Measurements from ENCODE around the gene SEMA6D. TPM values are rescaled to one million over a fixed set of nuclear protein-coding genes. Genes with fewer than 3 reads are reported as not detected.

The SEMA6D gene
- total and polyA plus RNA-seq, 2 experiments from 2014 or later, result 18.9 to 34.1 TPM

DNA sequence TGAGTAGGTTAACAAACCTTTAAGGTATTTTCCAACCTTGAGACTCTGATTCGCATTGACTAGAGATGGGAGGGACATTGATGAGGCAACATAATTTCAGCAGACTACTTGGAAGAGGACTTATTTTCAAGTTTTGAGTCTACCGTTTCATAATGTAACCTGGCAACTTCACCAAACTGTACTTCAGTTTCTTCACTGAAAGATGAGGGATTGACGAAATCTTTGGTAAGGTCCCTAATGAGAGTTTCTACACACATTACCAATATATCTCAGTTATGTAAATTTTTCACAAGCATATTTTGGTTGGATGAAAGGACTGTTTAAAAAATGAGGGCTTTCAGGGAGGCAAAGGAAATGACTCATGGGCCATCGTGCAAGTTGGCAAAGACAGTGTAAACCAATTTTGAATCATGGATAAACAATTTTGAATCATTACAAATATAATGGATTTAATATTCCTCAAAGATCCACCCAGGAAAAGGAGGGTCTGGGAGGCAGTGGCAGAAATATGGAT, 28.7 kb upstream of the SEMA6D start:
- Histone ChIP-seq H3K36me3 (replicated peaks; ENCODE audit: insufficient read depth, low read depth) (no peaks in the 10 kb centered on the region), H3K79me2 (no peaks in the 10 kb centered on the region), H3K4me3 (no peak overlapping the region), H3K4me1 (ENCODE audit: insufficient read depth) (no peaks in the 10 kb centered on the region), H3K9me3 (ENCODE audit: low read depth) (no peaks in the 10 kb centered on the region), H3K27me3 (no peaks in the 10 kb centered on the region), H3K27ac (no peak overlapping the region), H2AFZ (no peak overlapping the region), H3K9me2 (replicated peaks; ENCODE audit: insufficient read depth) (no peaks in the 10 kb centered on the region), H3K4me2 (no peak overlapping the region), H4K20me1 (ENCODE audit: insufficient read depth, poor library complexity, severe bottlenecking) (no peaks in the 10 kb centered on the region)
- DNase-seq (ENCODE audit: low spot score), result no peak
- TF ChIP-seq EZH2 (IDR thresholded peaks at IDR 0.05; ENCODE audit: borderline replicate concordance), result no peak
- TF ChIP-seq, protein P1, sequence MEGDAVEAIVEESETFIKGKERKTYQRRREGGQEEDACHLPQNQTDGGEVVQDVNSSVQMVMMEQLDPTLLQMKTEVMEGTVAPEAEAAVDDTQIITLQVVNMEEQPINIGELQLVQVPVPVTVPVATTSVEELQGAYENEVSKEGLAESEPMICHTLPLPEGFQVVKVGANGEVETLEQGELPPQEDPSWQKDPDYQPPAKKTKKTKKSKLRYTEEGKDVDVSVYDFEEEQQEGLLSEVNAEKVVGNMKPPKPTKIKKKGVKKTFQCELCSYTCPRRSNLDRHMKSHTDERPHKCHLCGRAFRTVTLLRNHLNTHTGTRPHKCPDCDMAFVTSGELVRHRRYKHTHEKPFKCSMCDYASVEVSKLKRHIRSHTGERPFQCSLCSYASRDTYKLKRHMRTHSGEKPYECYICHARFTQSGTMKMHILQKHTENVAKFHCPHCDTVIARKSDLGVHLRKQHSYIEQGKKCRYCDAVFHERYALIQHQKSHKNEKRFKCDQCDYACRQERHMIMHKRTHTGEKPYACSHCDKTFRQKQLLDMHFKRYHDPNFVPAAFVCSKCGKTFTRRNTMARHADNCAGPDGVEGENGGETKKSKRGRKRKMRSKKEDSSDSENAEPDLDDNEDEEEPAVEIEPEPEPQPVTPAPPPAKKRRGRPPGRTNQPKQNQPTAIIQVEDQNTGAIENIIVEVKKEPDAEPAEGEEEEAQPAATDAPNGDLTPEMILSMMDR (IDR thresholded peaks at IDR 0.05; ENCODE audit: poor library complexity), result no peak
- TF ChIP-seq EZH2phosphoT487 (IDR thresholded peaks at IDR 0.05; ENCODE audit: low read depth, severe bottlenecking, unreplicated experiment), result no peak
- 91% methylated on average over 4 of the region's 4 CpGs for WGBS (ENCODE audit: low lambda C conversion rate, missing lambda C conversion rate)

DNA sequence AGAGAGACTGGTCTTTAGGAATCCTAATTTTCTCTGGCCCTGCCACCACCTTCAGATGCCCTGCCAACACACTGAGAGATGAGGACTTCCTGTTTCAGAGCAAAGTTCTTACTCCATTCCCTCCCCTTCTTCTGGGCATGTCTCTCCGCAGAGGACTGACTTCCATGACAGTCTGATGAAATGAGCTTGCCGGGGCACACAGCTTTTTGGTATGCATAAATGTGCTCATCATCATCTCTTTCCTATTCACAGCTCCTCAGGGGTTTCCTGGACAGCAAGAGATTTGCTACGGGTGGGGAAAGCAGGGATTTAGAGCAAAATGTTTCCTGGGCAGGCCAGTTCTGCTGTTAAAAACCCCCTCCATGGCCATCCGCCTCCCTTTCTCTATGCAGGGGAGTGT, 27.6 kb upstream of the SEMA6D start:
- Histone ChIP-seq H3K9me3 (ENCODE audit: low read depth) (no peaks in the 10 kb centered on the region), H3K9me2 (replicated peaks; ENCODE audit: insufficient read depth) (no peaks in the 10 kb centered on the region), H3K79me2 (no peaks in the 10 kb centered on the region), H3K4me2 (no peak overlapping the region), H3K36me3 (replicated peaks; ENCODE audit: insufficient read depth, low read depth) (no peaks in the 10 kb centered on the region), H3K4me1 (ENCODE audit: insufficient read depth) (no peaks in the 10 kb centered on the region), H3K4me3 (no peak overlapping the region), H3K27ac (no peak overlapping the region), H2AFZ (no peak overlapping the region), H4K20me1 (ENCODE audit: insufficient read depth, poor library complexity, severe bottlenecking) (no peaks in the 10 kb centered on the region), H3K27me3 (no peaks in the 10 kb centered on the region)
- no peak for TF ChIP-seq EZH2phosphoT487 (IDR thresholded peaks at IDR 0.05; ENCODE audit: low read depth, severe bottlenecking, unreplicated experiment)
- no peak for TF ChIP-seq EZH2 (IDR thresholded peaks at IDR 0.05; ENCODE audit: borderline replicate concordance)
- TF ChIP-seq, protein P1 (IDR thresholded peaks at IDR 0.05; ENCODE audit: poor library complexity), result no peak
- DNase-seq (ENCODE audit: low spot score), result no peak
- 85% methylated on average over 4 of the region's 4 CpGs for WGBS (ENCODE audit: low lambda C conversion rate, missing lambda C conversion rate)

DNA sequence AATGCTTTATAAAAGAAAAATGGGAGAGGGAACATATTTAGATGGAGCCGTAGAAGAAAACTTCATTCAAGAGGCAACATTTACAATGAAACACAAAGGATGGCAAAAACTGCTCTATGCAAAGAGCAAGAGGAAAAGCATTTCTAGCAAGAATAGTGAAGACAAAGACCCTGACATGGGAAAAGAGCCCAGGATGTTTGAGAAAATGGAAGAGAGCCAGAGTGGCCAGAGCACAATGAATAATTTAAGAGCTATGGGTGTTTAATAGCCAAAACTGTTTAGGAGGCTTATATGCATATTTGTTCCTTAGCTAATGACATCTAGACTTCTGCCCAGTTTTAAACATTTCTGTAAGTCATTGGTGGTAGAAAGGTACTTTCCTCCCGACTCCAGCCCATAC, 25.4 kb upstream of the SEMA6D start:
- TF ChIP-seq EZH2 (IDR thresholded peaks at IDR 0.05; ENCODE audit: borderline replicate concordance) (no peak), EZH2phosphoT487 (IDR thresholded peaks at IDR 0.05; ENCODE audit: low read depth, severe bottlenecking, unreplicated experiment) (no peak)
- TF ChIP-seq, protein P1 (IDR thresholded peaks at IDR 0.05; ENCODE audit: poor library complexity), result no peak
- WGBS (ENCODE audit: low lambda C conversion rate, missing lambda C conversion rate), result 93% methylated on average over 2 of the region's 2 CpGs
- H3K4me1 ChIP-seq (ENCODE audit: insufficient read depth), result no peaks in the 10 kb centered on the region
- no peak overlapping the region for H2AFZ ChIP-seq
- DNase-seq (ENCODE audit: low spot score), result no peak
- H3K9me2 ChIP-seq (replicated peaks; ENCODE audit: insufficient read depth), result no peaks in the 10 kb centered on the region
- no peak overlapping the region for H3K4me2 ChIP-seq
- no peak overlapping the region for H3K4me3 ChIP-seq
- no peaks in the 10 kb centered on the region for H4K20me1 ChIP-seq (ENCODE audit: insufficient read depth, poor library complexity, severe bottlenecking)
- no peaks in the 10 kb centered on the region for H3K36me3 ChIP-seq (replicated peaks; ENCODE audit: insufficient read depth, low read depth)
- H3K27ac ChIP-seq, result no peak overlapping the region
- H3K27me3 ChIP-seq, result no peaks in the 10 kb centered on the region
- no peaks in the 10 kb centered on the region for H3K9me3 ChIP-seq (ENCODE audit: low read depth)
- no peaks in the 10 kb centered on the region for H3K79me2 ChIP-seq

DNA sequence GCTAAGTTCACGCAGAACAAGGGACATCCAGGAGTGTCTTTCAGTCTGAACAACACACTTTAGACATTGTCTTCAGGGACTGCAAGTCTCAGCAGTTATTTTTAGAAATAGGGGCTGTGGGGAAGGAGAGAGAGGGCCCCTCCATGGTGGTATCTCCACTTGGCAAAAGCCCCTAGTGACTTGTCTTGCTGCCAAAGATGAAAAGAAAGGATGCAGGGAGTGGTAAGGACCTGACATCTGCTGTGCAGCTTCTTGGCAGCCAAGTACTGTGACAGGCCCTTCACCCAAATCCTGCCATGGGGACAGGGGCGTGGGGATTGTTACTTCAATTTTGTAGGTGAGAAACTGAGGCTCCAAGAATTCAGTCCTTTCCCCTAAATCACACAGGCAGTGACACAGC, 21.0 kb upstream of the SEMA6D start:
- DNase-seq (ENCODE audit: low spot score), result no peak
- Histone ChIP-seq H3K9me3 (ENCODE audit: low read depth) (no peaks in the 10 kb centered on the region), H3K4me1 (ENCODE audit: insufficient read depth) (no peaks in the 10 kb centered on the region), H3K4me3 (no peak overlapping the region), H4K20me1 (ENCODE audit: insufficient read depth, poor library complexity, severe bottlenecking) (no peaks in the 10 kb centered on the region), H3K9me2 (replicated peaks; ENCODE audit: insufficient read depth) (no peaks in the 10 kb centered on the region), H3K36me3 (replicated peaks; ENCODE audit: insufficient read depth, low read depth) (no peaks in the 10 kb centered on the region), H3K79me2 (no peaks in the 10 kb centered on the region), H2AFZ (no peak overlapping the region), H3K27ac (no peak overlapping the region), H3K4me2 (no peak overlapping the region), H3K27me3 (no peaks in the 10 kb centered on the region)
- TF ChIP-seq EZH2phosphoT487 (IDR thresholded peaks at IDR 0.05; ENCODE audit: low read depth, severe bottlenecking, unreplicated experiment), result no peak
- TF ChIP-seq, protein P1 (IDR thresholded peaks at IDR 0.05; ENCODE audit: poor library complexity), result no peak
- TF ChIP-seq EZH2 (IDR thresholded peaks at IDR 0.05; ENCODE audit: borderline replicate concordance), result no peak
- 87% methylated on average over 2 of the region's 2 CpGs for WGBS (ENCODE audit: low lambda C conversion rate, missing lambda C conversion rate)

Measured in hepatocyte (in vitro differentiated cells).